ENCODE measurements around the gene DCAF4L1.

DCAF4L1 gene

DNA sequence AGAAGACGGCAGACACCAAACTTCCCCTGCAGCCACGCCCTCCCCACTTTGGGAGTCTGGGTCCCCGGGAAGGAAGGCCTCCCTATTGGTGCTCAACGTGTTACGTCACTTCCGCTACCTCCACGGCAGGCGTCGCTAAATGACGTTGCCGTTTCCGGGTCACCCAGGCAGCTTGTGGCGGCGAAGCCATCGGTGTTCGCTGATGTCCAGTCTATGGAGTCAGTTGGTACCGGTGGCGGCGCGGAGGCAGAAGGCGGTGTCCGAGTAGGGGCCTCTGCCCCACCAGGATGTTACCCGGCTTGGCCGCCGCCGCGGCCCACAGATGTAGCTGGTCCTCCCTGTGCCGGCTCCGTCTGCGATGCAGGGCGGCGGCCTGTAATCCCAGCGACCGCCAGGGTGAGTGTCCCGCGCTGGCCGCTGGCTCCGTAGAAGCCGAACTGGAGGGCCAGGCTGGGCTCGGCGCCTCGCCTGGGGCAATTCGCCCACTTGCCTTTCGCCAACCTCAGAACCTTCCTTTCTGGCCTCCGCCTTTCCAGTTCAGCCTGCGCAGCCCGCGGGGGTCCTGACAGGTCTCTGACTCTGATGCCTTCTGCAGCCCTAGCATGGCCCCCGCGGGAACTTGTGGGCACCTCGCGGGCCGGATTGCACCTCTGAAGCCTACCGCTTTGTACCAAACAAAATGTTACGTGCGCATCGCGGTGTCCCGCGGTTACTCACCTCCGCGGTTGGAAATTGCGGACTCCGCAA is 9.0 kb downstream of the DCAF4L1 start, which contains the start of gene SLC30A9:
TSS of gene SLC30A9 (plus strand) at position 166 of the 747 bp plus-strand sequence. CDS start at position 288, 122 bp downstream.
- peak; percentile 71 to 92 for DNase-seq

DNA sequence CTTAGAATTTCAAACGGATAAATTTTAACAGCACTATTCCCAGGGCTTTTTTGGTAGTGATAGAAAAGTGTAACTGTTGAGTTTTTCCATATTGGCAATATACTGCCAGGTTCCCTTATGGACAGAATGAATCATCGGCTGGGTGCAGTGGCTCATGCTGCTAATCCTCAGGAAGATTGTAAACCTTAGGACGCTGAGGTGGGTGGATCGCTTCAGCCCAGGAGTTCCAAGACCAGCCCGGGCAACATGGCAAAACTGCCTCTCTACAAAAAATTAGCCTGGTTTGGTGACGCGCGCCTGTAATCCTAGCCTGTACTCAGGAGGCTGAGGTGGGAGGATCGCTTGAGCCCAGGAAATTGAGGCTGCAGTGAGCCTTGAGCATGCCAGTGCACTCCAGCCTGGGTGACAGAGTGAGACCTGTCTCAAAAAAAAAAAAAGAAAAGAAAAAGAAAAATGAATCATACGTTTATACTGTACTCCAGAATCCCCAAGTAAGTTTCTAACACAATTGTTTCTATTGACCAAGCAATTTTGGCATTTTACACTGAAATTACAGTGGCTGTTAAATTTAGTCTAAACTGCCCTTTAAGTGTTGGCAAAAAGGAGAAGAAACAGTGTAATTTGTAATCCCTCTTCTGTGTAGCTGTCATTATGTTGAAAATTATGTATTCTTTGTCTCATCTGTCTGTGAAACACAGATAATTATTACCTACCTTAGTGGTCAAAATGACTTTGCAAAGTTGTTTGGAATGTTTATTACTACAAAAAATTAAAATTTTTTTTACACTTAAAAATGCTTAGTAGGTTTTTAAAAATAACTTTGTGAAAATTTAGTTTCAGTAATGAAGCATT is 10.6 kb downstream of the DCAF4L1 start:
- DNase-seq, result no peak

DNA sequence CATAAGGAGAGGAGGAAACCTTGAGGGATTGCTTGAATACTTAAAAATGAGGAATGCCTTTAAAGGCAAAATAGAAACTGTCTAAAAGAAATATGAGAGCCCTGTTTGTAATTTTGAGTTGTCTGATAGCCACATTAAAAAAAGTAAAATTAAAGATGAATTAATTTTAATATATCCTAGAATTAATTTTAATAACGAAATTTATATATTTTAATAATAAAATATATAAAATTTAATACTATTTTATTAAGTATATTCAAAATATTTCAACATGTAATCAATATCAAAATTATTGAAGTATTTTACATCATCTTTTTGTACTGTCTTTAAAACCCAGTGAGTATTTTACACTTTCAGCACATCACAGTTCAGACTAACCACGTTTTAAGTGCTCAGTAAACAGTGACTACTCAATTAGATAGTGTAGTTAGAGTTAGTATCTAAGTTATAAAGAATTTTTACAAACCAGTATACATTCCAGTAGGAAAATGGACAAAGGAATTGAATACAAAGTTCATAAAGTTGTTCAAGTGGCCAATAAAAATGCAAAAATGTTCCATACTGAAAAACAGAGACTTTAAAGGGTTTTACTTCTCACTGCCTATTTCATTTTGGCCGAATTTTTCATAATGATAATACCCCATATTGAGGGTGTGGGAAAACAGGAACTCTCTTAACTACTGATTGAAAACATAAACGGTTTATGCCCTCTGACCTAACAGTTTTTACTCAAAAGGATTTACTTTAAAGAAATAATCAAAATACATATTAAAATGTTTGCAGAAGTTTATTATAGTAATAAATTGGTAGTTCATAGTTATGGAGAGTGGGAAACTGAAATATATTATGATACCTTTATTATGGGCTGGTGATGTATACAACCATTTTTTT is 11.7 kb downstream of the DCAF4L1 start:
- DNase-seq, result no peak

DNA sequence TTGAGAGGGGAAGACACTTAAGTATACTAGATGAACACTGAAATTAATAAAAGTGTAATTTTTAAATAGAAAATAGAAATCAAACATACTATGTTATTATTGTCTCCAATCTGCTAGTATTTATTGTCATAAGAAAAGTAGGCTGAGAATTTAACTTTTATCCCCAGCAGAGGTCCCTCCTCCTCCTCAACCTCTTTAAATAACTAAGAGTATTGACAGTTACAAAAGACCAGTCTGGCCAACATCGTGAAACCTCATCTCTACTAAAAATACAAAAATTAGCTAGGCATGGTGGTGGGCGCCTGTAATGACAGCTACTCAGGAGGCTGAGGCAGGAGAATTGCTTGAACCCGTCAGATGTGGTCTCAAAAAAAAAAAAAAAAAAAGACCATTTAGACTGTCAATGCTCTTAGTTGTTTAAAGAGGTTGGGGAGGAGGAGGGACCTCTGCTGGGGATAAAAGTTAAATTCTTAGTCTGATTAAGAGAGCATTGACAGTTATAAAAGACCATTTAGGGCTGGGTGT is 13.0 kb downstream of the DCAF4L1 start:
- DNase-seq, result no peak

DNA sequence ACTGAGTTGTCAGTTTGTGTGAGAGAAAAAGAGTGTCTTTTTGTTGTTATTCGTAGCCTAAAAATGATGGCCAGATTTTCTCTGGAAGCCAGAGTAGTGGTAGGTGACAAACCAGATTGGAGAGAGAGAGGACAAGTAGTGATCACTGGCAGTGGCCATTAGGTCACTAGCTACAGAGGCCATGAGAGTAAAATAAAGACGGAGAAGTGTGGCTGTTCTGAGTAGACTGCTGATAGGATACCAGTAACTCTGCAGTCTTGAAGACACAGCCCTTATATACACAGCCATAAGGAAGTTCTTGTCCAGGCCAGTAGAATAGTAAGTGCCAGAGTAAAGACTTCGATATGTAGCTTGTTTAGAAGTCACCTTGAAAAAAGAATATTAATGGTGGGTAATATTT is 16.5 kb downstream of the DCAF4L1 start:
- DNase-seq, result no peak

DNA sequence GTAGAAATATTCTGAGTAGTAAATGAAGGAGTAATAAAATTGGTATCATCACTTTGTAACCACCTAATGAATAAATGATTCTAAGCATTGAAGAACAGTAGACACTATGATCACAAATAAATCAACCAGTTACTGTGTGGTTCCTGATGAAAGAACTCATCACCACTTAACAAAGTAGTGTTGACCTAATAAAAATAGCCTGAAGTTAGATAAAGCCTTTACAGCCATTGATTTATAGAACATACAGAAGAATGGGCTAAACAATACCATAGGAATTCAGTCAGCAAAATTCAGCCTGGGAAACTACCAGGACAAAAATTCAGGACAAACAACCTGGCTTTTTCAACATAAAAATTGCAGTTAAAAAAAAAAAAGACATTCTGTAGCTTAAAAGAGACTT is 17.8 kb downstream of the DCAF4L1 start:
- DNase-seq, result no peak

DNA sequence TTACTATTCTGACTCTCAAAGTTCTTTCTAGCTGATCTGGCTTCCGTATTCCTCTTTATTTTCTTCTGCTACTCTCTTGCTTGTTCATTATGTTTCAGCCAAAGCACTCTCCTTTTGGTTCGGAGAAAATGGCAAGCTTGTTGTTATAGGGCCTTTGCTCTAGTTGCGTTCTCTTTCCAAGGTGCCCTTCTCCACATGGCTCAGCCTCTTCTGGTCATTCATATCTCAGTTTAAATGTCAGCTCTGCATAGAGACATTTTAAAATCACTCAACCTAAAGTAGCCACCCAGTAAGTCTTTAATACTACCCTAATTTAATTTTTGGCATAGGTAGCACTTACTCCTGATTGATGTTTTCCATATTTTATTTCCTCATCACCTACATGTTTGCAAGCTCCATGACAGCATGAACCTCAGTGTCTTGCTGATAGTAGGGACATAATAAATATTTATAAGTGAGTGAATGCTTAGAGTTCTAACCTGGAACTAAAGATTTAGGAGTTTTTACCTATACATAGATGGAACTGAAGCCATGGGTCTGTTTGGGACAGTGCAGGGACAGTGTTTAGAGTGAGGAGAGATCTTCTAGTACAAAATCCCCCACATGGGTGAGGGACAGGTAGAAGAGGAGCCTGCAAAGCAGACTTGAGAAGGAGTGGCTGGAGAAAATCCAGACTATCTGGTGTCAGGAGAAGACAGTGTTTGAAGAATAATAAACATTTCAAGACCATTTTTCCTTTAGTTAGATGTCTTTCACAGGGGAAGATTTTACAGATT is 26.6 kb downstream of the DCAF4L1 start:
- no peak for DNase-seq

DNA sequence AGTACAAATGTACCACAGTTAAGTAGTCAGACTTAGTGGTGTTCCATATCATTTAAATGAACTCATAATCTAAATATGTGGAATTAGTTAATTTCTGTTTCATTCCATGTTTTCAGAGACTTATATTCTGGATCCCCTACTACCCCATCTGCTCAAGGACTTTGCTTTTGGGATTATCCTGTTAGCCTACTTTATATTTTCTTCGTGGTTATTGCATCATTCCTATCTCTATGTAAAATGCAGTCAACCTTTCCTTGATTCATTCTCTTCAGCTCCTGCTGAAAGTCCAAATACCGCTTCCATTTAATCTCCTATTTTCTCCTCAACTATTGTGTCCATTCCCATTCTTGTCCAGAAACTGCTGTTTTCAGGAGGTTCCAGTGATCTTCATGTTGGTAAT is 33.9 kb downstream of the DCAF4L1 start:
- no peak for DNase-seq

DNA sequence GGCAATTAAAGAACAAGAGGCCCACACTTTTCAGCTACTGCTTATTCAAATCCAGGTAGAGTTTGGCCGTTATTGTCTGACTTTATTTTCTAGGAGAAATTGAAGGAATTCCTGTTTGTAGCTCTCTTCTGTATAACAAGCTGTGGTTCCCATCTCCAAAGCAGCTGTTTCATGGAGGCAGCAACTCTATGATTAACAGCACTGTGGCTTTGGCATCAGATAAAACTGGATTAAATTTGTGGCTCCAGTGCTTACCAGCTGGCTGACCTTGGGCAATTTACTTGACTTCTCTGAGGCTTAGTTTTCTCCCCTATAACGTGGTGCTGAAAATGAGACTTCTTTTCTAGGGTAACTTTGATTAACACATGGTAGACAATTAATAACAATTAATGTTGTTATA is 36.9 kb downstream of the DCAF4L1 start:
- no peak for DNase-seq

Measured in NCI-H446 (cell line).